GM21447 (cell line): ENCODE data around the gene GASK1A.

Experiments used
- ATAC-seq: cut with Tn5 transposase; IDR thresholded peaks from one replicate; pipeline ENCODE4 v1.9.1; 2021; ENCODE audit not compliant: unreplicated experiment

GASK1A gene

DNA sequence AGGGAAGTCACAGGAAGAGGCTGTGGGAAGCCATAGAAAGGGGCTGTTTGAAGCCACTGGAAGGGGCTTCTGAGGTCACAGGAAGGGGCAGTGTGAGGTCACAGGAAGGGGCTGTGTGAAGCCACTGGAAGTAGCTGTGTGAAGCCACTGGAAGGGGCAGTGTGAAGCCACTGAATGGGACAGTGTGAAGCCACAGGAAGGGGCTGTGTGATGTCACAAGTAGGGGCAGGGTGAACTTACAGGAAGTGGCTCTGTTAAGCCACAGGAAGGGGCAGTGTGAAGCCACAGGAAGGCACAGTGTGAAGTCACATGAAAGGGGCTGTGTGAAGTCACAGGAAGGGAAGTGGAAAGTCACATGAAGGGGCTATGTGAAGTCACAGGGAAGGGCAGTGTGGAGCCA is 33.1 kb downstream of the GASK1A start:
- ATAC-seq, result no peak

- ATAC-seq, result no peak
Measured at GRCh38 chr3:43013256-43013655, 34.1 kb downstream of the GASK1A start.

- ATAC-seq, result no peak
Measured at GRCh38 chr3:43013743-43014155, 34.6 kb downstream of the GASK1A start.

- ATAC-seq, result no peak
Measured at GRCh38 chr3:43014241-43014640, 35.1 kb downstream of the GASK1A start.

DNA sequence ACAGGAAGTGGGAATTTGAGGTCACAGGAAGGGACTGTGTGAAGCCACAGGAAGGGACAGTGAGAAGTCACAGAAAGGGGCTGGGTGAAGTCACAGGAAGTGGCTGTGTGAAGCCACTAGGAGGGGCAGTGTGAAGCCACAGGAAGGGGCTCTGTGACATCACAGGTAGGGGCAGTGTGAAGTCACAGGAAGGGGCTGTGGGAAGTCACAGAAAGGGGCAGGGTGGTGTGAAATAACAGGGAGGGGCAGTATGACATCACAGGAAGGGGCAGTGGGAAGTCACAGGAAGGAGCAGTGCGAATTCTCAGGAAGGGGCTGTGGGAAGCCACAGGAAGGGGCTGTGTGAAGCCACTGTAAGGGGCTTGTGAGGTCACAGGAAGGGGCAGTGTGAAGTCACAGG is 35.8 kb downstream of the GASK1A start:
- no peak for ATAC-seq

GRCh38 chr3:43015572-43015971 is 36.5 kb downstream of the GASK1A start:
- ATAC-seq, result no peak

- no peak for ATAC-seq
Measured at GRCh38 chr3:43015991-43016865, 37.1 kb downstream of the GASK1A start.

DNA sequence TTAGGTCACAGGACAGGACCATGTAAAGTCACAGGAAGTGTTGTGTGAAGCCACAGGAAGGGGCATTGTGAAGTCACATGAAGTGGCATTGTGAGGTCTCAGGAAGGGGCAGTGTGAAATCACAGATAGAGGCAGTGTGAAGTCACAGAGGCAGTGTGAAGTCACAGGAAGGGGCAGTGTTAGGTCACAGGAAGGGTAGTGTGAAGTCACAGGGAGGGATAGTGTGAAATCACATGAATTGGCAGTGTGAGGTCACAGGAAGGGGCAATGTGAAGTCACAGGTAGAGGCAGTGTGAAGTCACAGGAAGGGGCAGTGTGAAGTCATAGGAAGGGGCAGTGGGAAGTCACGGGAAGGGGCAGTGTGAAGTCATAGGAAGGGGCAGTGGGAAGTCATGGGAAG is 37.9 kb downstream of the GASK1A start:
- ATAC-seq, result no peak

GRCh38 chr3:43017593-43018195 is 38.6 kb downstream of the GASK1A start:
- ATAC-seq, result no peak

DNA sequence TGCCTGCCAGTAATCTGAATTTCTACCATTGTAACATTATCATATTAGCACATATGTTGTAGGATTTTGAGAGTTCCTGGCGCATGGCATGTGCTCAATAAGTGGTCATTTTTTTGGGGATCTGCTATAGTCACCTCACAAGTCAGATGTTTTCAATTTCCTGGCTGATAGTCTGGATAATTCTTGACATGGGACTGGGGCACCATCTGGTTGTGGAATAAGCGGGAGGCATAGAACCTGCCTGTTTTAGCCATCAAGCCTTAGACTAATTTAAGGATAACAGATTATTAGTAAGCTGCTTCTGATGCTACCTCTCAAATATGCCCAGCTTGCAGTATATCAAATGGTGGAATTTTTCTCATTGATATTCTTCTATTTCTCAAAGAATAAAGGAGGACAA is 39.1 kb downstream of the GASK1A start:
- ATAC-seq, result no peak

- no peak for ATAC-seq
Measured at GRCh38 chr3:43019006-43019809, 40.1 kb downstream of the GASK1A start.

DNA sequence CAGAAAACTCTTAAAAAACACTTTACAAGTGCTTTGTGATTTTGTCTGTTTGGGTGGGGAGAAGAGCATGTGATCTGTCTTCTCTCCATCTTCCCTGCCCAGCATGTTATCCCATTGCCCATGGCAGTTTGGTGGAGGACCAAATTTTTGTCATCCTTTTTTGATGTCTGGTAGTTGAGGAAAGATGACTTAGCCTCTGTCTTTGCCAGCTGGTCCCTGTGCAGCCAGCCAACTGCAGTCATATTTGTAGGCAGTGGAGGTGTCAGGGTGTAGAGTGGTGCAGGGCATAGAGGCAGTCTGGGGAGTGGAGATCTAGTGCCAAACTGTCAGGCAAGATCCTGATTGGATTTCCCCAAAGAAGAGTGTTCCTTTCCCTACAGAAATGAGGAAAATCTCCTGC is 40.7 kb downstream of the GASK1A start:
- ATAC-seq, result no peak

GRCh38 chr3:43021186-43021585 is 42.1 kb downstream of the GASK1A start:
- no peak for ATAC-seq

DNA sequence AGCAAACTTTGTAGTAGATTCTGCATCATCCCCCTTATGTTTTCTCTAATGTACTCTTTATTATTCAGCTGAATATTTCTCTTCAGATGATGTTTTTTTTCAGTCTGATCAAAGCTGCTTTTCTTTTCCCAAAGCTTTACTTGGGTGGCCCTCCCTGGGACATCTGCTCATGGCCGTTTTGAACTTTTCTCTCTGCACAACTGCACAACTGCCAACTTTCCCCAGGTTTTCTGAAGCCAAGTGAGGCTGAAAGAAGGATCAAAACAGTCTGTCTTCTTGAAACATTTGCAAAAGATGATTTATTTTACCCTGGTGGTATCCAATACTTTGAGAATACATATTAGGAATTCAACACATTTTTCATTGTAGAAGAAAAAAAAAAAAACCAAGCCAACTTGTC is 43.0 kb downstream of the GASK1A start:
- ATAC-seq, result no peak

DNA sequence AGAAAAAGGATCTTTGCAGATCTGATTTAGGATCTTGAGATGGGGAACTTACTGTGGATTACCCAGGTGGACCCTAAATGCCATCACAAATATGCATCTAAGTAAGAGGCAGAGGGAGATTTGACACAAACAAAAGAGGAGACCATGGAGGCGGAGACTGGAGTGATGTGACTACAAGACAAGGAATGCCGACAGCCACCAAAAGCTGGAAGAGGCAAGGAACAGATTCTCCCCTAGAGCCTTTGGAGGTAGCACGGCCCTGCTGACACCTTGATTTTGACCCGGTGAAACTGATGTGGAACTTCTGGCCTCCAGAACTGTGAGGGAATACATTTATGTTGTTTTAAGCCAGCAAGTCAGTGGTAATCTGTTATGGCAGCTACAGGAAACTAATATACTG is 44.0 kb downstream of the GASK1A start:
- no peak for ATAC-seq

- no peak for ATAC-seq
Measured at GRCh38 chr3:43023746-43024145, 44.6 kb downstream of the GASK1A start.

DNA sequence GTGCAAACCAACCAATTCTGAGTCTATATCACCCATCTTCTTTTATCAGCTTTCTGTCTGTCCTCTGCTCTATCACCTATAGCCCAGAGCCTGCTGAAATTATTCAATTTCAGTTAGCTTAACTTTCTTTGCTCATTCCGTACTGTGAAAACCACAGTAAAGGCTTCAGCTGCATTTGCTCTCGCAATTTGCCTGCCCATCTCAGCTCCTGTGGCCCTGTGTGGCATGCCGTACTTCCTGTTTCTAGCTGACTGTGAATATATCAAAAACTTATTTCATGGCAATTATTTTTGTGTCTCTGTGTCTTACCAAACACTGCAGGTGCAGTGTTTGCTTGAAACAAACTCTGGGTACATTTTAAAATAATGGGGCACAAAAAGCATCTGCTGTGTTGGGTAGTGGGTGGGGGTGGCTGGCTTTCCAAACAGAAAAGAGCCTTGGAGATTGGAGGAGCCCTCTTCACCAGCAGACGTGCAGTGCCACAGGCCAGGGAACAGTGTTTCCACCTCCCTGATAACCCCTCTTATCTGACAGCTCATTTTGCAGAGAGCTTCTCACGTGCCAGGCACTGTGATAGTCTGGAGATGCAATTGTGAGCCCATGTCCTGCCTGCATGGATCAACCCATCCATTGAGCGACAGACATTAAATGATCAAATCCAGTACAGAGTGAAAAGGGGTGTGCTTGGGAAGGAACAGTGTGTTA is 45.2 kb downstream of the GASK1A start:
- no peak for ATAC-seq

GRCh38 chr3:43025423-43025822 is 46.3 kb downstream of the GASK1A start:
- ATAC-seq, result no peak

DNA sequence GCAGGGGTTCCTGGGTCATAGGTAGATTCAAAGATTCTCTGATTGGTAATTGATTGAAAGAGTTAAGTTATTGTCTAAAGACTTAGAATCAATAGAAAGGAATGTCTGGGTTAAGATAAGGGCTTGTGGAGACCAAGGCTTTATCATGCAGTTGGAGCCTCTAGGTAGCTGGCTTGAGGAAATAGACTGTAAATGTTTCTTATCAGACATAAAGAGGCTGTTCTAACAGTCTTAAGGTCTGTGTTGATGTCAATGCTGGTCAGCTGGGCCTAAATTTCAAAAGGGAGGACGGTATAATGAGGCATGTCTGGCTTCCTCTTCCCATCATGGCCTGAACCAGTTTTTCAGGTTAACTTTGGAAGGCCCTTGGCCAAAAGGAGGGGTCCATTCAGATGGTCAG is 48.9 kb downstream of the GASK1A start:
- no peak for ATAC-seq

GRCh38 chr3:43028678-43029490 is 49.8 kb downstream of the GASK1A start:
- no peak for ATAC-seq
